Ishikawa (cell line): ENCODE measurements around the gene LBR.

ENCODE experiments used
- CEBPB ChIP-seq: IDR thresholded peaks from 2 replicates; pipeline ENCODE4 v1.6.1; 2012
- CREB1 ChIP-seq: IDR thresholded peaks from 2 replicates; pipeline ENCODE4 v1.6.1; 2012; ENCODE audit warnings: low read depth
- EGR1 ChIP-seq: IDR thresholded peaks from 2 replicates; pipeline ENCODE4 v1.6.1; 2012
- EP300 ChIP-seq: IDR thresholded peaks from 2 replicates; pipeline ENCODE4 v1.6.1; 2012; ENCODE audit warnings: borderline replicate concordance
- FOXM1 ChIP-seq: IDR thresholded peaks from 2 replicates; pipeline ENCODE4 v1.6.1; 2012; ENCODE audit warnings: low read depth, borderline replicate concordance
- NFIC ChIP-seq: IDR thresholded peaks from 2 replicates; pipeline ENCODE4 v1.6.1; 2012
- RAD21 ChIP-seq: IDR thresholded peaks from 2 replicates; pipeline ENCODE4 v1.6.1; 2012; ENCODE audit warnings: low read depth
- TAF1 ChIP-seq: IDR thresholded peaks from 2 replicates; pipeline ENCODE4 v1.6.1; 2012; ENCODE audit warnings: low read depth, mild to moderate bottlenecking
- TCF12 ChIP-seq: IDR thresholded peaks from 2 replicates; pipeline ENCODE4 v1.6.1; 2012; ENCODE audit warnings: low read depth
- TEAD4 ChIP-seq: IDR thresholded peaks from 2 replicates; pipeline ENCODE4 v1.6.1; 2012
- YY1 ChIP-seq: IDR thresholded peaks from 2 replicates; pipeline ENCODE4 v1.6.1; 2012; ENCODE audit warnings: low read depth
- ZBTB7A ChIP-seq: IDR thresholded peaks from 2 replicates; pipeline ENCODE4 v1.6.1; 2012; ENCODE audit warnings: low read depth
- TF ChIP-seq, protein P1 (sequence below): IDR thresholded peaks from 2 replicates; pipeline ENCODE4 v1.6.1; 2012
- TF ChIP-seq, protein P2 (sequence below): IDR thresholded peaks from 2 replicates; pipeline ENCODE4 v1.6.1; 2012; ENCODE audit warnings: low read depth, mild to moderate bottlenecking
- TF ChIP-seq, protein P3 (sequence below): IDR thresholded peaks from 2 replicates; pipeline ENCODE4 v1.6.1; 2012

LBR gene

DNA sequence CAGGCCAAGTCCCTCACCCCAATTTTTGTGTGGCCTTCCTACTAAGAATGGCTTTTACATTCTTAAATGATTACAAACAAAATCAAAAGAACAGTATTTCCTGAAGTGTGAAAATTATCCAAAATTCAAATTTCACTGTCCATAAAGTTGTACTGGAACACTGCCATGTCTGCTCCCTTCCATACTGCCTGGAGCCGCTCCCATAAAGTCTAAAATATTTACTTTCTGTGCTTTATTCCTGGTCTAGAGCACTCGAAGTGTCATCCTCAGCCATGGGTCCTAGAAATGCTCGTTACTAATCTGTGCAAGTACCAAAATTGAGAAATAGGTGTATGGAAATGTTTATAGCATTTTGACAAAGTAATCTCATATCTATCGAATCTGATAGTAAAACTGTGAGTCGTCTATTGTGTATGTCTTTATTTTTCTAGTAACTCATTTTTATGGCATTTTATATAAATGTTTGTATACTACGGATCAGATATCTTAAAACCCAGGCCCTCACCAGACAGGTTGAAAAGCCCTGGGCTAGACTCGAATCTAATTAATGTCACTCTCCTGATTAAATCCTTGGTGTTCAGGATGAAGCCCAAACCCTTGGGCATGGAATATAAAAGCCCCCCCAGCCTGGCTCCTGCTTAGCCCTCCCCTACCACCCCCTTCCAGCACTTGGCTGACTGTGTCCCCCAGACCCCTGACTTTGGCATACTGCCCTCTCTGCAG, 4.9 kb downstream of the LBR start:
- no peak for TF ChIP-seq ZBTB7A
- TF ChIP-seq TEAD4 = no peak
- TF ChIP-seq, protein P1, sequence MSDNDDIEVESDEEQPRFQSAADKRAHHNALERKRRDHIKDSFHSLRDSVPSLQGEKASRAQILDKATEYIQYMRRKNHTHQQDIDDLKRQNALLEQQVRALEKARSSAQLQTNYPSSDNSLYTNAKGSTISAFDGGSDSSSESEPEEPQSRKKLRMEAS = no peak
- no peak for TF ChIP-seq TAF1
- no peak for TF ChIP-seq CEBPB
- TF ChIP-seq EP300 = no peak
- TF ChIP-seq RAD21 = no peak
- no peak for TF ChIP-seq EGR1
- TF ChIP-seq TCF12 = no peak
- no peak for TF ChIP-seq YY1
- TF ChIP-seq, protein P2, sequence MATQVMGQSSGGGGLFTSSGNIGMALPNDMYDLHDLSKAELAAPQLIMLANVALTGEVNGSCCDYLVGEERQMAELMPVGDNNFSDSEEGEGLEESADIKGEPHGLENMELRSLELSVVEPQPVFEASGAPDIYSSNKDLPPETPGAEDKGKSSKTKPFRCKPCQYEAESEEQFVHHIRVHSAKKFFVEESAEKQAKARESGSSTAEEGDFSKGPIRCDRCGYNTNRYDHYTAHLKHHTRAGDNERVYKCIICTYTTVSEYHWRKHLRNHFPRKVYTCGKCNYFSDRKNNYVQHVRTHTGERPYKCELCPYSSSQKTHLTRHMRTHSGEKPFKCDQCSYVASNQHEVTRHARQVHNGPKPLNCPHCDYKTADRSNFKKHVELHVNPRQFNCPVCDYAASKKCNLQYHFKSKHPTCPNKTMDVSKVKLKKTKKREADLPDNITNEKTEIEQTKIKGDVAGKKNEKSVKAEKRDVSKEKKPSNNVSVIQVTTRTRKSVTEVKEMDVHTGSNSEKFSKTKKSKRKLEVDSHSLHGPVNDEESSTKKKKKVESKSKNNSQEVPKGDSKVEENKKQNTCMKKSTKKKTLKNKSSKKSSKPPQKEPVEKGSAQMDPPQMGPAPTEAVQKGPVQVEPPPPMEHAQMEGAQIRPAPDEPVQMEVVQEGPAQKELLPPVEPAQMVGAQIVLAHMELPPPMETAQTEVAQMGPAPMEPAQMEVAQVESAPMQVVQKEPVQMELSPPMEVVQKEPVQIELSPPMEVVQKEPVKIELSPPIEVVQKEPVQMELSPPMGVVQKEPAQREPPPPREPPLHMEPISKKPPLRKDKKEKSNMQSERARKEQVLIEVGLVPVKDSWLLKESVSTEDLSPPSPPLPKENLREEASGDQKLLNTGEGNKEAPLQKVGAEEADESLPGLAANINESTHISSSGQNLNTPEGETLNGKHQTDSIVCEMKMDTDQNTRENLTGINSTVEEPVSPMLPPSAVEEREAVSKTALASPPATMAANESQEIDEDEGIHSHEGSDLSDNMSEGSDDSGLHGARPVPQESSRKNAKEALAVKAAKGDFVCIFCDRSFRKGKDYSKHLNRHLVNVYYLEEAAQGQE = no peak
- TF ChIP-seq NFIC = no peak

DNA sequence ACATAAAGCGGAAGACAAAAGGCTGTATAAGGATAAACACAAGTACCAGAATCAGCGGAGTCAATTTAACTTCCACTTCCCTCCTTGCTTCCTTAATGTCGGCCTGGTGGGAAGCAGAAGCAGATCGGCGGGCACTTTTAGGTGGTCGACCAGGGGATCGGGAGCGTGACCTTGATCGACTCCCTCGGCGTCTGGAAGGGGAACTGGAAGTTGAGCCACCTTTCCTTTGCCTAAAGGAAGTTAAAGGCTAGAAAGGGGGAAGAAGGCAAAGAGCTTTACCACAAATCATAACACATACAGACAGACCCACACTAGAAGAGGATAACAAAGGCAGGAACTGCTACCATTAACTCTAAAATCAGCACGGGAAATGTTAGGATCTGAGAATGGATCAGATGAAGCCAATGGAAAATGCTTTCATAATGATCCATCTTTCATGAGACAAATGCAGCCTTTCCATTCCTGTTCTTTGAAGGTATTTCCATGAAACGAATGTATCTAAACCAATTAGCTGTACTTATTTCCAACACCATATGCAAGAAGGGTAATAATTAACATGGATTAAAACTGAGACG, 5.7 kb downstream of the LBR start:
- no peak for TF ChIP-seq CEBPB
- TF ChIP-seq EGR1 = no peak
- no peak for TF ChIP-seq YY1
- TF ChIP-seq TAF1 = no peak
- TF ChIP-seq FOXM1 = no peak
- TF ChIP-seq RAD21 = no peak
- TF ChIP-seq NFIC = no peak
- no peak for TF ChIP-seq CREB1
- TF ChIP-seq, protein P1 = no peak
- no peak for TF ChIP-seq EP300
- TF ChIP-seq, protein P2 = no peak
- no peak for TF ChIP-seq ZBTB7A
- TF ChIP-seq TCF12 = no peak
- TF ChIP-seq, protein P3, sequence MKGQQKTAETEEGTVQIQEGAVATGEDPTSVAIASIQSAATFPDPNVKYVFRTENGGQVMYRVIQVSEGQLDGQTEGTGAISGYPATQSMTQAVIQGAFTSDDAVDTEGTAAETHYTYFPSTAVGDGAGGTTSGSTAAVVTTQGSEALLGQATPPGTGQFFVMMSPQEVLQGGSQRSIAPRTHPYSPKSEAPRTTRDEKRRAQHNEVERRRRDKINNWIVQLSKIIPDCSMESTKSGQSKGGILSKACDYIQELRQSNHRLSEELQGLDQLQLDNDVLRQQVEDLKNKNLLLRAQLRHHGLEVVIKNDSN = no peak
- TF ChIP-seq TEAD4 = no peak

DNA sequence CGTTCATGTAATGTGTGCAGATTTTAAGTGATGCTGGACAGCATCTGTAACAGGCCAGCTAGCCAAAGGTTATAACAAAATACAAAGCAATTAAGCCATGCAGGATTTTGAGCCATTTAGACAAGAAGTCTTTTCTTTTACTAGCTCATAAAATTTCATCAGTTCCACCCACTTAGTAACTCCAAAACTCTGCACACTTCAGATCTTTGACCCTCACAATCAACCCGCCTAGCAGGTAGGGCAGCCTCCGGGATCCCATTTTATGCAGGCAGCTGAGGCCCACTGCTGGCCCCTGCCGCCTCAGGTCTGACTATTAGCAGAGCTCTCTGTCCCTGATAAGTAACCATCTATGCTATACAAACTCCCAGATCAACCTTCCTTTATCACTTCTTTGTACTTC, 9.2 kb downstream of the LBR start:
- no peak for TF ChIP-seq TEAD4

DNA sequence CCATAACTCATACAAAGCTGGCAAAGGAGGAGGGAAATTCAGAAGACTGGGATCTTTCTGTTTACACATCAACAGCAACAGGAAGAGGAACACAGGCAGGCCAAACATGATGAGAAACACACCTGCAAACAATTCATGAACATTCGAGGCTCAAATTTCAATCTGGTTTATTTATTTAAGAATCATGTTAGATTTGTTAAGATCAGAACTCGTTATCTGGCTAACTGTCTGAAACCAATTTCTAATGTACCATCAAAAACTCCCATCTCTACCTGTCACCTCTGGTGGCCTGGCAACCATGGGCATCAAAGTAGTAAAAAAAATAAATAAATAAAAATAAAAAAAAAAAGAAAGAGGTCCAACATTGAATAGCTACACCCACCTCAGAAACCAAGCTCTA, 9.8 kb downstream of the LBR start:
- TF ChIP-seq, protein P1 = no peak
- TF ChIP-seq, protein P3 = no peak
- TF ChIP-seq, protein P2 = no peak
- no peak for TF ChIP-seq TCF12
- TF ChIP-seq YY1 = no peak
- TF ChIP-seq CREB1 = no peak
- no peak for TF ChIP-seq EP300
- TF ChIP-seq EGR1 = no peak
- no peak for TF ChIP-seq NFIC
- TF ChIP-seq FOXM1 = no peak
- no peak for TF ChIP-seq ZBTB7A
- no peak for TF ChIP-seq CEBPB
- no peak for TF ChIP-seq TEAD4
- TF ChIP-seq TAF1 = no peak
- no peak for TF ChIP-seq RAD21
